Measurements from ENCODE around the gene DCTN2. TPM values are rescaled to one million over a fixed set of nuclear protein-coding genes. Genes with fewer than 3 reads are reported as not detected.
"Not testable (repeated sequence)": the region's sequence is repeated elsewhere in the genome, so short reads cannot be mapped to it uniquely, and the experiment has no call there.

The DCTN2 gene
- total and polyA plus RNA-seq, 4 experiments from 2014 or later, result 67.4 to 86.2 (median 70.0) TPM

DNA sequence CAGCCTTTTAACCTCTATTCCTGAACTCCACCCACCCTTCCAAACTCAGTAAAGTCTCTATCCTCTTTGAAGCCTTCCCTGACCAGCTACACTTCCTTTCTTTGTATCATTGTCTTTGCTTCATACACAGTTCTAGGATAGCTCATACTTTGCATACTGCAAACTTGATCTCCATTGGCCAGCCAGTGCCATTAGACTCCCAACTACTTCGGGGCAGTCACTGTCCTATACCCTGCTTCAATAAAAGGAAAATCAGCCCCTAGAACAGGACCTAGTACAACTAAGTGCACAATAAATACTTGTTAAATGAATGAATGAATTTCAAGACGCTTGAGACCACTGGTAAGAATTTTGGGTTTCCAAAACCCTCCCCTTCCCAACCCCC is 43.5 kb upstream of the DCTN2 start:
- peaks cover 5% of the 10 kb centered on the region for H3K36me3 ChIP-seq (ENCODE audit: insufficient read depth, low read length)
- peak overlapping the region; percentile 73 to 96 (median 91) for H3K27ac Mint-ChIP-seq
- peak overlapping the region; percentile 54 to 87 for H3K4me3 ChIP-seq (ENCODE audit: low read length in 2 of 2)
- ChIA-PET CTCF (ENCODE audit: partially characterized antibody) (interaction anchor here (0.6 to 4.2 kb wide), 7 partner anchors 7 to 131 kb away, joined by 3 to 60 read pairs (median 5); partner anchors contain the start of genes B4GALNT1, GLI1 and OS9), POLR2A (ENCODE audit: partially characterized antibody) (interaction anchor here (0.8 to 1.7 kb wide), 8 partner anchors 9 to 162 kb away, joined by 3 to 5 read pairs (median 4); partner anchors contain the start of genes CDK4, GLI1 and TSPAN31)
- H3K36me3 Mint-ChIP-seq, result peaks cover 10 to 18% of the 10 kb centered on the region in 2 donors
- H3K27me3 Mint-ChIP-seq, result no peaks in the 10 kb centered on the region
- H3K27ac ChIP-seq (ENCODE audit: low read depth, low read length), result peak overlapping the region; percentile 63
- peak overlapping the region; percentile 86 to 92 (median 90) for H3K4me3 Mint-ChIP-seq
- intact Hi-C loops (cut with micrococcal nuclease), result loop anchor here (2.0 kb wide), 3 partner anchors 20 to 44 kb away; partner anchors contain the start of genes ARHGEF25 and DCTN2
- no peak for DNase-seq
- H3K27me3 ChIP-seq (ENCODE audit: insufficient read depth, low read length), result no peaks in the 10 kb centered on the region
- H3K4me1 Mint-ChIP-seq, result peaks cover 23 to 39% (median 30%) of the 10 kb centered on the region in 4 donors
- H3K4me1 ChIP-seq (ENCODE audit: insufficient read depth, low read length), result peaks cover 27% of the 10 kb centered on the region
- no peaks in the 10 kb centered on the region for H3K9me3 Mint-ChIP-seq
- H3K9me3 ChIP-seq (ENCODE audit: control insufficient read depth in 1 of 2, low read length in 2 of 2), result no peaks in the 10 kb centered on the region

DNA sequence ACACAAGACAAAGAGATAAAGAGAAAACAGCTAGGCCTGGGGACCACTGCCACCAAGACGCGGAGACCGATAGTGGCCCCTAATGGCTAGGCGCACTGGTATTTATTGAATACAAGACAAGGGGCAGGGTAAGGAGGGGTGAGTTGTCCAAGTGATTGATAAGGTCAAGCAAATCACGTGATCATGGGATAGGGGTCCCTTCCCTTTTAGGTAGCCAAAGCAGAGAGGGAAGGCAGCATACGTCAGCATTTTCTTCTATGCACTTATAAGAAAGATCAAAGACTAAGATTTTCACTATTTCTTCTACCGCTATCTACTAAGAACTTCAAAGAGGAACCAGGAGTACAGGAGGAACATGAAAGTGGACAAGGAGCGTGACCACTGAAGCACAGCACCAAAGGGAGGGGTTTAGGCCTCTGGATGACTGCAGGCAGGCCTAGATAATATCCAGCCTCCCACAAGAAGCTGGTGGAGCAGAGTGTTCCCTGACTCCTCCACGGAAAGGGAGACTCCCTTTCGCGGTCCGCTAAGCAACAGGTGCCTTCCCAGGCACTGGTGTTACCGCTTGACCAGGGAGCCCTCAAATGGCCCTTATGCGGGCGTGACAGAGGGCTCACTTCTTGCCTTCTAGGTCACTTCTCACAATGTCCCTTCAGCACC is 42.1 kb upstream of the DCTN2 start:
- ChIA-PET POLR2A (ENCODE audit: partially characterized antibody) (interaction anchor here (0.6 kb wide), 1 partner anchor 122 kb away, joined by 3 read pairs; no protein-coding TSS in a partner anchor), CTCF (ENCODE audit: partially characterized antibody) (interaction anchor here (1.2 to 2.2 kb wide), 2 partner anchors 16 to 44 kb away, joined by 5 to 6 read pairs; partner anchors contain the start of gene B4GALNT1)
- H3K36me3 ChIP-seq (ENCODE audit: insufficient read depth, low read length); H3K27me3 Mint-ChIP-seq; H3K4me3 ChIP-seq (ENCODE audit: low read length in 2 of 2); H3K27ac ChIP-seq (ENCODE audit: low read depth, low read length); intact Hi-C loops (cut with micrococcal nuclease); DNase-seq; H3K9me3 ChIP-seq (ENCODE audit: control insufficient read depth in 1 of 2, low read length in 2 of 2); H3K27me3 ChIP-seq (ENCODE audit: insufficient read depth, low read length); H3K9me3 Mint-ChIP-seq: not testable (repeated sequence)
- H3K27ac Mint-ChIP-seq, result peak overlapping the region in 2 of 7 donors; percentile 12 to 19
- peaks cover 23 to 39% (median 29%) of the 10 kb centered on the region in 4 donors for H3K4me1 Mint-ChIP-seq
- H3K4me3 Mint-ChIP-seq, result peak overlapping the region in 1 of 8 donors; percentile 25
- peaks cover 4 to 11% of the 10 kb centered on the region in 2 donors for H3K36me3 Mint-ChIP-seq
- peaks cover 27% of the 10 kb centered on the region for H3K4me1 ChIP-seq (ENCODE audit: insufficient read depth, low read length)

DNA sequence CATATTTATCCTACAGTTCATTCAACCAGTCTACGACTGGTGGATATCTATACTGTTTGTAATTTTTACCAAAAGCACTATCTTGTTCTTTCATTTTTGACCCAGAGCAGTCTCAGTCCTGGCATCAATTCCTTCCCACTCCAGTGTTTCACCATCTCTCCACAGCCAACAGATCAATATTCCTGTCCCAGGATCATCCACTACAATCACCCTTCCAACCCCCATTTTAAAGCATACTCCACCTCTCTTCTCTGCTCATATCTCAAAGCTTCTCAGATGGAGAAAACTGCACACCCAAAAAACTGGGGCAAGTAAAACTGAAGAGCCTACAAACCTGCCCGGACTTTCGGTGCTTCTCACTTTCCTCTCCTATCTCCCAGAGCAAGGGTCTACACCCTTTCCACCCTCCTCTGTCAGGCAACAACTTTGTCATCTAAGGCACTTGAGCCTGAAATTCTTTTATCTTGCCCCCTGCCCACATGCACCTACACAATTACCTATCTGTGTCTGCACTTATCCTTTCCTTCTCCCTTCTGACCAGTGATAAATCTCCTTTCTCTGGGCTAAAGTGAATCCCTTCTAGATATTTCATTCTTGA is 39.9 kb upstream of the DCTN2 start:
- Histone ChIP-seq H3K27ac (ENCODE audit: low read depth, low read length) (no peak overlapping the region), H3K4me1 (ENCODE audit: insufficient read depth, low read length) (peaks cover 14% of the 10 kb centered on the region), H3K9me3 (ENCODE audit: control insufficient read depth in 1 of 2, low read length in 2 of 2) (no peaks in the 10 kb centered on the region), H3K36me3 (ENCODE audit: insufficient read depth, low read length) (no peaks in the 10 kb centered on the region), H3K4me3 (ENCODE audit: low read length in 2 of 2) (no peak overlapping the region), H3K27me3 (ENCODE audit: insufficient read depth, low read length) (no peaks in the 10 kb centered on the region)
- H3K27me3 Mint-ChIP-seq, result peaks cover 6% of the 10 kb centered on the region in 2 donors
- H3K27ac Mint-ChIP-seq, result no peak overlapping the region
- DNase-seq, result no peak
- H3K4me3 Mint-ChIP-seq, result no peak overlapping the region
- POLR2A ChIA-PET (ENCODE audit: partially characterized antibody), result no interaction called here
- H3K36me3 Mint-ChIP-seq, result peaks cover 0 to 4% of the 10 kb centered on the region in 2 donors
- CTCF ChIA-PET (ENCODE audit: partially characterized antibody), result no interaction called here
- peaks cover 0 to 2% (median 0%) of the 10 kb centered on the region in 8 donors for H3K9me3 Mint-ChIP-seq
- peaks cover 14 to 25% (median 18%) of the 10 kb centered on the region in 4 donors for H3K4me1 Mint-ChIP-seq
- intact Hi-C loops (cut with micrococcal nuclease), result no loop called here

DNA sequence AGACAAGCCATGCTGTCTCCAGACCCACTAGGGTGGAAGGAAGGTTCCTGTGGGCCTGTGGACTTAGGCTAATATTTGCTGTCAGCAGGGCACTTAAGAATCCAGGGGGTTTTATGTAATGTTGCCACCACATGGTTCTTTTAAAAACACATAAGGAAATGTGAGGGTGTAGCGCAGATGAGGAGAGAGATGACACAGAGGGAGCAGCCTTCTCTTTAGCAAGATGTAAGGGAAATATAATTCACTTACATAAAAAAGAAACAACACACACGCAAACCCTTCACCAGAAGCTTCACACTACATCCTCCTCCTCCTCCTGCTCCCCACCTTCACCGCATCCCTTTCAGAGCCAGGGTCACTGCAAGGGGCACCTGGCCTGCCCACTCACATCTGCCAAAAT is 39.1 kb upstream of the DCTN2 start:
- Mint-ChIP-seq H3K9me3 (peaks cover 0 to 2% (median 0%) of the 10 kb centered on the region in 8 donors), H3K4me3 (no peak overlapping the region), H3K27me3 (peaks cover 6% of the 10 kb centered on the region in 2 donors), H3K36me3 (no peaks in the 10 kb centered on the region), H3K4me1 (peaks cover 10 to 17% (median 12%) of the 10 kb centered on the region in 4 donors), H3K27ac (no peak overlapping the region)
- DNase-seq, result no peak
- Histone ChIP-seq H3K9me3 (ENCODE audit: control insufficient read depth in 1 of 2, low read length in 2 of 2) (no peaks in the 10 kb centered on the region), H3K27me3 (ENCODE audit: insufficient read depth, low read length) (no peaks in the 10 kb centered on the region), H3K36me3 (ENCODE audit: insufficient read depth, low read length) (no peaks in the 10 kb centered on the region), H3K27ac (ENCODE audit: low read depth, low read length) (no peak overlapping the region), H3K4me1 (ENCODE audit: insufficient read depth, low read length) (peaks cover 7% of the 10 kb centered on the region), H3K4me3 (ENCODE audit: low read length in 2 of 2) (no peak overlapping the region)
- intact Hi-C loops (cut with micrococcal nuclease), result no loop called here
- CTCF ChIA-PET (ENCODE audit: partially characterized antibody), result interaction anchor here (1.0 to 6.8 kb wide), 7 partner anchors 9 to 106 kb away, joined by 3 to 124 read pairs (median 36); partner anchors contain the start of gene B4GALNT1
- POLR2A ChIA-PET (ENCODE audit: partially characterized antibody), result interaction anchor here (1.0 kb wide), 1 partner anchor 108 kb away, joined by 3 read pairs; the partner anchor contains the start of gene OS9

DNA sequence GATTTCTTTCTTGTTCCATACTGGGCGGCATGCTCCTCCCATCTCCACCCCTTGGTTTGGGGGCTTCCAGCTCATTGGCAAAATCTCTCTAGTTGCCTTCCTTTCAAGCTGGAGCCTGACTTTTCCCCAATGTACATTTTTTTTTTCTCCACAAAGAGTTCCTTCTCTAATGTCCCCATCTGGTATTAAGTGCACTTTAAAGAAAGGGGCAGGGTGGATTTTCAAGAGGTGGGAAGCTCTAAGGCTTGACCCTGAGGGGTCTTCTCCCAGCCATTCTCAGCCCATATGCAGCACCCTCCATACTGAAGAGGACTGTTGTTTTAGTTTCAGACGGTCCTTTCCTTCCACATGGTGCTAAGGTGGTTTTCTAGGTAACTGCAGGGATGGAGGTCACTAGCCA is 38.2 kb upstream of the DCTN2 start:
- CTCF ChIA-PET (ENCODE audit: partially characterized antibody), result interaction anchor here (0.7 to 6.8 kb wide), 26 partner anchors 7 to 317 kb away, joined by 3 to 124 read pairs (median 4); partner anchors contain the start of genes B4GALNT1, DTX3, OS9 and PIP4K2C

DNA sequence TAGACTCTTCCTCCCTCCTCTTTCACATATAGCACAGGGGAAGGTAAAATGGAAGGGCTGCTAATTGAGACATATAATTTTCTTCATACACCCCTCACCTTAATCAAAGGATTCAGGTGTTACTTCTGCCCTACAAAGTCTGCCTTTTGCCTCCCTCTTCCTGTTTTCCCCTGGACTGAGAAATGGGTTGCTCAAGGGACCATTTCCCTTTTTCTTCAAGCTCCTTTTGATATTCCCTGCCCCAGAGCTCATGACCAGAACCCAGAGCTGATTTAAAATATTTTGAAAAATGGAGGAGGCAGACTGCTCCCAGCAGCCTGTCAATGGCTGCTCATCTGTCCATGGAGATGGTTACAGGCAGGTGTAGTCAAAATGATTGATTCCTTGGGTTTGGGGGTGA is 37.7 kb upstream of the DCTN2 start:
- intact Hi-C loops (cut with micrococcal nuclease), result no loop called here
- H3K27ac ChIP-seq (ENCODE audit: low read depth, low read length), result no peak overlapping the region
- Mint-ChIP-seq H3K4me1 (peaks cover 3 to 7% (median 5%) of the 10 kb centered on the region in 4 donors), H3K9me3 (peaks cover 0 to 2% (median 0%) of the 10 kb centered on the region in 8 donors), H3K27me3 (peaks cover 6 to 8% of the 10 kb centered on the region in 2 donors), H3K27ac (no peak overlapping the region), H3K4me3 (no peak overlapping the region), H3K36me3 (no peaks in the 10 kb centered on the region)
- no peaks in the 10 kb centered on the region for H3K9me3 ChIP-seq (ENCODE audit: control insufficient read depth in 1 of 2, low read length in 2 of 2)
- H3K4me3 ChIP-seq (ENCODE audit: low read length in 2 of 2), result no peak overlapping the region
- no peak for DNase-seq
- no peaks in the 10 kb centered on the region for H3K4me1 ChIP-seq (ENCODE audit: insufficient read depth, low read length)
- ChIA-PET POLR2A (ENCODE audit: partially characterized antibody) (interaction anchor here (1.0 to 2.4 kb wide), 3 partner anchors 36 to 156 kb away, joined by 3 to 11 read pairs (median 5); no protein-coding TSS in a partner anchor), CTCF (ENCODE audit: partially characterized antibody) (interaction anchor here (0.6 to 6.8 kb wide), 26 partner anchors 8 to 318 kb away, joined by 3 to 124 read pairs (median 4); partner anchors contain the start of genes B4GALNT1, DTX3, OS9 and PIP4K2C)
- no peaks in the 10 kb centered on the region for H3K36me3 ChIP-seq (ENCODE audit: insufficient read depth, low read length)
- H3K27me3 ChIP-seq (ENCODE audit: insufficient read depth, low read length), result no peaks in the 10 kb centered on the region

More for the DNA sequence above, 38.2 kb upstream of the DCTN2 start:
- Mint-ChIP-seq H3K36me3 (no peaks in the 10 kb centered on the region), H3K27me3 (peaks cover 6 to 8% of the 10 kb centered on the region in 2 donors), H3K4me3 (no peak overlapping the region), H3K9me3 (peaks cover 0 to 2% (median 0%) of the 10 kb centered on the region in 8 donors), H3K27ac (no peak overlapping the region), H3K4me1 (peaks cover 3 to 7% (median 6%) of the 10 kb centered on the region in 4 donors)
- no peaks in the 10 kb centered on the region for H3K27me3 ChIP-seq (ENCODE audit: insufficient read depth, low read length)
- no peak overlapping the region for H3K4me3 ChIP-seq (ENCODE audit: low read length in 2 of 2)
- no peaks in the 10 kb centered on the region for H3K36me3 ChIP-seq (ENCODE audit: insufficient read depth, low read length)
- POLR2A ChIA-PET (ENCODE audit: partially characterized antibody), result interaction anchor here (0.7 to 1.0 kb wide), 3 partner anchors 36 to 156 kb away, joined by 3 read pairs; partner anchors contain the start of gene OS9
- no peak for DNase-seq
- H3K27ac ChIP-seq (ENCODE audit: low read depth, low read length), result no peak overlapping the region
- H3K9me3 ChIP-seq (ENCODE audit: control insufficient read depth in 1 of 2, low read length in 2 of 2), result no peaks in the 10 kb centered on the region
- peaks cover under 1% of the 10 kb centered on the region for H3K4me1 ChIP-seq (ENCODE audit: insufficient read depth, low read length)
- intact Hi-C loops (cut with micrococcal nuclease), result no loop called here

Data from CD4-positive, alpha-beta memory T cell (primary cell).